NCI-H226 (cell line): ENCODE measurements around the gene ZNF473.

Experiments used
- DNase-seq: peaks from one replicate; pipeline ENCODE4 v3.0.0-alpha.2; 2015

ZNF473 gene

GRCh38 chr19:50003810-50004419 is 21.9 kb upstream of the ZNF473 start:
- peak; percentile 95 for DNase-seq

GRCh38 chr19:50005428-50005827 is 20.4 kb upstream of the ZNF473 start:
- DNase-seq: no peak

GRCh38 chr19:50007170-50007569 is 18.6 kb upstream of the ZNF473 start:
- DNase-seq: no peak

- no peak for DNase-seq
Observed at GRCh38 chr19:50007947-50008346, 17.9 kb upstream of the ZNF473 start.

- DNase-seq: no peak
Observed at GRCh38 chr19:50008532-50008931, 17.3 kb upstream of the ZNF473 start.

GRCh38 chr19:50016225-50016807 is 9.5 kb upstream of the ZNF473 start:
- DNase-seq: no peak

GRCh38 chr19:50020481-50020880 is 5.3 kb upstream of the ZNF473 start:
- no peak for DNase-seq

GRCh38 chr19:50022823-50023222 is 3.0 kb upstream of the ZNF473 start:
- no peak for DNase-seq

- no peak for DNase-seq
Observed at GRCh38 chr19:50024719-50025021, 1.1 kb upstream of the ZNF473 start.

- DNase-seq: peak; percentile 98
Observed at GRCh38 chr19:50025022-50025793, 597 bp upstream of the ZNF473 start, which contains the start of gene VRK3. Gene VRK3, minus strand, starts transcription at chr19:50025372. Its CDS starts 9,210 bp downstream, at chr19:50016162.

- no peak for DNase-seq
Observed at GRCh38 chr19:50026550-50026906, 723 bp downstream of the ZNF473 start.

GRCh38 chr19:50030225-50030624 is 4.4 kb downstream of the ZNF473 start:
- no peak for DNase-seq

GRCh38 chr19:50030937-50031336 is 5.1 kb downstream of the ZNF473 start:
- no peak for DNase-seq

- DNase-seq: no peak
Observed at GRCh38 chr19:50036908-50037307, 11.1 kb downstream of the ZNF473 start.

GRCh38 chr19:50039968-50040367 is 14.2 kb downstream of the ZNF473 start:
- DNase-seq: no peak

GRCh38 chr19:50040967-50041366 is 15.2 kb downstream of the ZNF473 start:
- DNase-seq: no peak

- DNase-seq: no peak
Observed at GRCh38 chr19:50042363-50043024, 16.7 kb downstream of the ZNF473 start.

- DNase-seq: no peak
Observed at GRCh38 chr19:50043967-50044366, 18.2 kb downstream of the ZNF473 start.

GRCh38 chr19:50044922-50045321 is 19.1 kb downstream of the ZNF473 start:
- no peak for DNase-seq

- DNase-seq: peak; percentile 16
Observed at GRCh38 chr19:50046649-50047503, 21.1 kb downstream of the ZNF473 start.

- no peak for DNase-seq
Observed at GRCh38 chr19:50047671-50048070, 21.9 kb downstream of the ZNF473 start.

- DNase-seq: peak; percentile 84
Observed at GRCh38 chr19:50050406-50051227, 24.8 kb downstream of the ZNF473 start.
